Measurements from ENCODE around the gene GRM5. TPM values are rescaled to one million over a fixed set of nuclear protein-coding genes. Genes with fewer than 3 reads are reported as not detected.

The GRM5 gene
- total RNA-seq, 1 experiment from 2014 or later: not detected

DNA sequence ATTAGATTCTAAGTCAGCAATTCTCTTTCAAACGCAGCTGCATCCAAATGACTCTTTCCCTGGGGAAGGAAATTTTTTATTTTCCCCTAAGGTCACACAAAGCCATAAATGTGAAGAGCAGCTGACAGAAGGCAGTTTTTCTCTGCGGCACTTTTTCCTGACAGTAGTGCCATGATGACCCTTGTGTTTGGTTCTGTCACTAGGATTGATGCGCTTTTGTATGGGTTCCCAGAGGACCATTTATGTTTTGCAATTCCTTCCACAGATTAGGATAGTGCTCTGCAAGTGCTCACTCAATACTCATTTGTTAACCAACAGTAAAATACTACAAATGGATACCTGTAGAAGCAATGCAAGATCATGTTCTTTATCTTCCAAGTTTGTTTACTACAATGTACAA, 368.6 kb downstream of the GRM5 start:
- H3K9me3 ChIP-seq (ENCODE audit: low read length): no peaks in the 10 kb centered on the region
- H3K4me1 ChIP-seq (ENCODE audit: low read length): no peaks in the 10 kb centered on the region
- H3K27ac ChIP-seq (ENCODE audit: low read length): no peak overlapping the region
- H4K20me1 ChIP-seq (ENCODE audit: insufficient read depth, low read depth, low read length): no peaks in the 10 kb centered on the region
- no peaks in the 10 kb centered on the region for H3K79me2 ChIP-seq (ENCODE audit: low read length)
- H3K9ac ChIP-seq (ENCODE audit: low read length): no peak overlapping the region
- no peaks in the 10 kb centered on the region for H3K36me3 ChIP-seq (ENCODE audit: insufficient read depth, low read length)
- DNase-seq: no peak
- H3K9me2 ChIP-seq (replicated peaks; ENCODE audit: insufficient read depth, low read length): peaks cover 4% of the 10 kb centered on the region; the same call in 1 of the 2 replicates
- H3K4me2 ChIP-seq (ENCODE audit: low read depth, low read length, poor library complexity, severe bottlenecking): no peak overlapping the region
- H3K4me3 ChIP-seq (ENCODE audit: low read length): no peak overlapping the region
- no peak overlapping the region for H2AFZ ChIP-seq (ENCODE audit: low read length)
- 0 out of 2 replicates have a peak, but pooled peaks cover 3% of the 10 kb centered on the region for H3K27me3 ChIP-seq (ENCODE audit: low read length)

- no peaks in the 10 kb centered on the region for H3K36me3 ChIP-seq (ENCODE audit: insufficient read depth, low read length)
- H3K9me3 ChIP-seq (ENCODE audit: low read length): no peaks in the 10 kb centered on the region
- H2AFZ ChIP-seq (ENCODE audit: low read length): no peak overlapping the region
- no peak for DNase-seq
- H3K9me2 ChIP-seq (replicated peaks; ENCODE audit: insufficient read depth, low read length): no peaks in the 10 kb centered on the region; the same call in 1 of the 2 replicates
- H3K4me2 ChIP-seq (ENCODE audit: low read depth, low read length, poor library complexity, severe bottlenecking): no peak overlapping the region
- H3K4me1 ChIP-seq (ENCODE audit: low read length): no peaks in the 10 kb centered on the region
- H3K4me3 ChIP-seq (ENCODE audit: low read length): no peak overlapping the region
- no peak overlapping the region for H3K27ac ChIP-seq (ENCODE audit: low read length)
- H3K79me2 ChIP-seq (ENCODE audit: low read length): no peaks in the 10 kb centered on the region
- H3K27me3 ChIP-seq (ENCODE audit: low read length): no peaks in the 10 kb centered on the region
- H4K20me1 ChIP-seq (ENCODE audit: insufficient read depth, low read depth, low read length): no peaks in the 10 kb centered on the region
- H3K9ac ChIP-seq (ENCODE audit: low read length): no peak overlapping the region
Measured at GRCh38 chr11:88695689-88696414, 369.9 kb downstream of the GRM5 start.

GRCh38 chr11:88692306-88693086, 373.3 kb downstream of the GRM5 start:
- no peaks in the 10 kb centered on the region for H3K4me1 ChIP-seq (ENCODE audit: low read length)
- no peaks in the 10 kb centered on the region for H4K20me1 ChIP-seq (ENCODE audit: insufficient read depth, low read depth, low read length)
- H3K27me3 ChIP-seq (ENCODE audit: low read length): no peaks in the 10 kb centered on the region
- H3K9ac ChIP-seq (ENCODE audit: low read length): no peak overlapping the region
- no peak overlapping the region for H3K27ac ChIP-seq (ENCODE audit: low read length)
- no peaks in the 10 kb centered on the region for H3K9me3 ChIP-seq (ENCODE audit: low read length)
- H3K36me3 ChIP-seq (ENCODE audit: insufficient read depth, low read length): no peaks in the 10 kb centered on the region
- H3K9me2 ChIP-seq (replicated peaks; ENCODE audit: insufficient read depth, low read length): no peaks in the 10 kb centered on the region
- DNase-seq: no peak
- no peak overlapping the region for H3K4me3 ChIP-seq (ENCODE audit: low read length)
- no peaks in the 10 kb centered on the region for H3K79me2 ChIP-seq (ENCODE audit: low read length)
- no peak overlapping the region for H2AFZ ChIP-seq (ENCODE audit: low read length)
- no peak overlapping the region for H3K4me2 ChIP-seq (ENCODE audit: low read depth, low read length, poor library complexity, severe bottlenecking)

DNA sequence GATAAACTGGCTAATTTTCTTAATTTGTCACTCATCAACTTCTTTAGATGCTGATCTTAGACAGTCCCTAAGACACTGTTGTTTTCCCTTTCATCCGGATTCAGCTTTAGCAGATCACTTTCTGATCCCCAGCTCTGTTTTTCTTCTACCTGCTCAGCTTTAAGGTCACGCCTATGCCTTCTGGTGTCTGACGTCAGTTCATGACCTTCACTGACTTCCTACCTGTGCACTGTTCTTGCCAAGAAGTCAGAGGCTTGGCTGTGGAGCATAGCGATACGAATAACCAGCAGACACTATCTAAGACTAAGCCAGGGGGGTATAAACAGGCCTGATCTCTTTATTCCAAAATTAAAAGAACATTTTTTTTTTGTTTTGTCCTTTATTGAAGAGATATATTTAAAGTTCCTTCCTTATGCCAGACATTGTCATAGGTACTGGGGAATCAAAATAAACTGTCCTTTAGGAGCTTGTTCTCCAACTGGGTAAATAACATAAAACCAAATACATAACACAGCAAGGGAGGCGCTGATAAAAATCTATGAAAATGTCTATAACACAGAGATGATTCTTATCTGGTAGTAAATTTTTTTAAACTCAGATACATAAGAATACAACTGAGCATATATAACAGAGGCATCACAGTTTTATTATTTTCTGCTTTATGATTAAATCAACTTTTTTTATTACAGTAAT, 376.1 kb downstream of the GRM5 start:
- H3K9ac ChIP-seq (ENCODE audit: low read length): no peak overlapping the region
- no peak overlapping the region for H3K4me3 ChIP-seq (ENCODE audit: low read length)
- H3K4me1 ChIP-seq (ENCODE audit: low read length): no peaks in the 10 kb centered on the region
- H3K36me3 ChIP-seq (ENCODE audit: insufficient read depth, low read length): no peaks in the 10 kb centered on the region
- no peaks in the 10 kb centered on the region for H3K9me3 ChIP-seq (ENCODE audit: low read length)
- no peak for DNase-seq
- H3K27me3 ChIP-seq (ENCODE audit: low read length): no peaks in the 10 kb centered on the region
- H3K27ac ChIP-seq (ENCODE audit: low read length): no peak overlapping the region
- no peaks in the 10 kb centered on the region for H4K20me1 ChIP-seq (ENCODE audit: insufficient read depth, low read depth, low read length)
- no peak overlapping the region for H3K4me2 ChIP-seq (ENCODE audit: low read depth, low read length, poor library complexity, severe bottlenecking)
- H3K79me2 ChIP-seq (ENCODE audit: low read length): no peaks in the 10 kb centered on the region
- no peak overlapping the region for H2AFZ ChIP-seq (ENCODE audit: low read length)
- H3K9me2 ChIP-seq (replicated peaks; ENCODE audit: insufficient read depth, low read length): no peaks in the 10 kb centered on the region

GRCh38 chr11:88683024-88683423, 382.8 kb downstream of the GRM5 start:
- H3K36me3 ChIP-seq (ENCODE audit: insufficient read depth, low read length): no peaks in the 10 kb centered on the region
- H3K9ac ChIP-seq (ENCODE audit: low read length): no peak overlapping the region
- H3K79me2 ChIP-seq (ENCODE audit: low read length): no peaks in the 10 kb centered on the region
- no peaks in the 10 kb centered on the region for H4K20me1 ChIP-seq (ENCODE audit: insufficient read depth, low read depth, low read length)
- H3K27me3 ChIP-seq (ENCODE audit: low read length): no peaks in the 10 kb centered on the region
- H3K9me2 ChIP-seq (replicated peaks; ENCODE audit: insufficient read depth, low read length): no peaks in the 10 kb centered on the region
- no peak overlapping the region for H3K27ac ChIP-seq (ENCODE audit: low read length)
- no peak overlapping the region for H2AFZ ChIP-seq (ENCODE audit: low read length)
- H3K9me3 ChIP-seq (ENCODE audit: low read length): no peaks in the 10 kb centered on the region
- H3K4me2 ChIP-seq (ENCODE audit: low read depth, low read length, poor library complexity, severe bottlenecking): no peak overlapping the region
- H3K4me3 ChIP-seq (ENCODE audit: low read length): no peak overlapping the region
- H3K4me1 ChIP-seq (ENCODE audit: low read length): no peaks in the 10 kb centered on the region
- DNase-seq: no peak

- H3K36me3 ChIP-seq (ENCODE audit: insufficient read depth, low read length): no peaks in the 10 kb centered on the region
- H3K27me3 ChIP-seq (ENCODE audit: low read length): no peaks in the 10 kb centered on the region
- H3K27ac ChIP-seq (ENCODE audit: low read length): no peak overlapping the region
- H3K9ac ChIP-seq (ENCODE audit: low read length): no peak overlapping the region
- no peaks in the 10 kb centered on the region for H3K9me2 ChIP-seq (replicated peaks; ENCODE audit: insufficient read depth, low read length)
- no peak overlapping the region for H3K4me3 ChIP-seq (ENCODE audit: low read length)
- H3K9me3 ChIP-seq (ENCODE audit: low read length): no peaks in the 10 kb centered on the region
- DNase-seq: no peak
- no peak overlapping the region for H3K4me2 ChIP-seq (ENCODE audit: low read depth, low read length, poor library complexity, severe bottlenecking)
- no peaks in the 10 kb centered on the region for H3K79me2 ChIP-seq (ENCODE audit: low read length)
- H4K20me1 ChIP-seq (ENCODE audit: insufficient read depth, low read depth, low read length): no peaks in the 10 kb centered on the region
- no peak overlapping the region for H2AFZ ChIP-seq (ENCODE audit: low read length)
- no peaks in the 10 kb centered on the region for H3K4me1 ChIP-seq (ENCODE audit: low read length)
Measured at GRCh38 chr11:88680806-88681205, 385.0 kb downstream of the GRM5 start.

DNA sequence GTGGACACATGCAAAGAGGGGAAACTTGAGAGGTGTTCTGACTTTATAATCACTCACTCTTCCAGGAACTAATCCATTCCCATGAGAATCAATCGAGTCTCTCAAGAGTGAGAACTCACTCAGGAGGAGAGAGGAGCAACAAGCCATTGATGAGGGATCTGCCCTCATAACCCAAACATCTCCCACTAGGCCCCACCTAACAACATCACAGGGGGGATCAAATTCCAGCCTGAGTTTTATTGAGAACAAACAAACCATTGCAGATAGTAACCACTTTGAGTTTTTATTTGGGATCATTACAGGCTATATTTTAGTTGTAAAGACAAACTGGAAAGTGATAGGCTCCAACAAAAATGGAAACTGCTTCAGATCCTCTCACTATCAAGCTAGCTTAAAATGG, 399.4 kb downstream of the GRM5 start:
- Histone ChIP-seq H3K4me2 (ENCODE audit: low read depth, low read length, poor library complexity, severe bottlenecking) (no peak overlapping the region), H3K9me3 (ENCODE audit: low read length) (no peaks in the 10 kb centered on the region), H4K20me1 (ENCODE audit: insufficient read depth, low read depth, low read length) (no peaks in the 10 kb centered on the region), H3K4me3 (ENCODE audit: low read length) (no peak overlapping the region), H3K27ac (ENCODE audit: low read length) (no peak overlapping the region), H3K36me3 (ENCODE audit: insufficient read depth, low read length) (no peaks in the 10 kb centered on the region), H3K9me2 (replicated peaks; ENCODE audit: insufficient read depth, low read length) (no peaks in the 10 kb centered on the region), H3K4me1 (ENCODE audit: low read length) (no peaks in the 10 kb centered on the region), H3K27me3 (ENCODE audit: low read length) (no peaks in the 10 kb centered on the region), H3K9ac (ENCODE audit: low read length) (no peak overlapping the region), H3K79me2 (ENCODE audit: low read length) (no peaks in the 10 kb centered on the region), H2AFZ (ENCODE audit: low read length) (no peak overlapping the region)
- no peak for DNase-seq

GRCh38 chr11:88657076-88657738, 408.6 kb downstream of the GRM5 start:
- no peak overlapping the region for H2AFZ ChIP-seq (ENCODE audit: low read length)
- no peaks in the 10 kb centered on the region for H3K79me2 ChIP-seq (ENCODE audit: low read length)
- H3K9me3 ChIP-seq (ENCODE audit: low read length): no peaks in the 10 kb centered on the region
- no peaks in the 10 kb centered on the region for H3K9me2 ChIP-seq (replicated peaks; ENCODE audit: insufficient read depth, low read length)
- H3K4me1 ChIP-seq (ENCODE audit: low read length): no peaks in the 10 kb centered on the region
- no peak overlapping the region for H3K27ac ChIP-seq (ENCODE audit: low read length)
- no peaks in the 10 kb centered on the region for H4K20me1 ChIP-seq (ENCODE audit: insufficient read depth, low read depth, low read length)
- DNase-seq: no peak
- no peak overlapping the region for H3K4me2 ChIP-seq (ENCODE audit: low read depth, low read length, poor library complexity, severe bottlenecking)
- H3K4me3 ChIP-seq (ENCODE audit: low read length): no peak overlapping the region
- H3K27me3 ChIP-seq (ENCODE audit: low read length): peaks cover 4% of the 10 kb centered on the region; the same call in 1 of the 2 replicates
- no peaks in the 10 kb centered on the region for H3K36me3 ChIP-seq (ENCODE audit: insufficient read depth, low read length)
- H3K9ac ChIP-seq (ENCODE audit: low read length): no peak overlapping the region
